HG03442 (cell line): ENCODE measurements around the gene ART5.
"Not testable (repeated sequence)": the region's sequence is repeated elsewhere in the genome, so short reads cannot be mapped to it uniquely, and the experiment has no call there.

Experiments used
- ATAC-seq: cut with Tn5 transposase; IDR thresholded peaks from one replicate; pipeline ENCODE4 v1.9.1; 2021; ENCODE audit warnings: mild to moderate bottlenecking, moderate library complexity; ENCODE audit not compliant: unreplicated experiment

The ART5 gene

DNA sequence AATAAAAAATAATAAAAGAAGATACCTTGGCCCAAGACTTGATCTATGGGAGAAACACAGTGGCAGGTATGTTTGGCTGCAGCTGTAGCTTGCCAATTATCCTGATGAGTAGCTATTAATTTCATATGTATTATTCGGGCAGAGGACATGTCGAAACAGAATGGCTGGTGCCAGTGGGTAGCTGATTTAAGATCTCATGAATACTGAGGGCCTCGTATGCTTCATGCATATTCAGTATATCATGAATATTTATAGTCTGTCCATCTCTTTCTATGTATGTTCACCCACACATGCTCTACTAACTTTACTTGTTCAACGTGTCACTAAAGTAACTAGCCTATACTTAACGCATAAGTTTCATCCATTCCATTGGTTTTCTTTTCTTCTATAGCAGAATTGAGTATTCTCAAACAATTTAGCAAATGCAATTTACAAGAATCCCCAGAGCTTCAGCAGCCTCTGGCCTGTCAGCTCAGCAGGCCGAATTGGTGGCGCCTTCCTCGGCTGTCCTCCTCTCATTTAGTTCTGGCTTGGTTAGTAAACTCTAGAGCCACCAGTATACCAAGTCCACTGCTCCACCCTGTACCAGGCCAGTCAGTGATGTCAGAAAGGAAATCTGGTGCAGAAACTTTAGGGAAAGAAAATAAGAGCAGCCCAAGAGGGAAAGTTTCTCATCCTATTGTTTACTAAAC, 17.9 kb downstream of the ART5 start:
- ATAC-seq: no peak

DNA sequence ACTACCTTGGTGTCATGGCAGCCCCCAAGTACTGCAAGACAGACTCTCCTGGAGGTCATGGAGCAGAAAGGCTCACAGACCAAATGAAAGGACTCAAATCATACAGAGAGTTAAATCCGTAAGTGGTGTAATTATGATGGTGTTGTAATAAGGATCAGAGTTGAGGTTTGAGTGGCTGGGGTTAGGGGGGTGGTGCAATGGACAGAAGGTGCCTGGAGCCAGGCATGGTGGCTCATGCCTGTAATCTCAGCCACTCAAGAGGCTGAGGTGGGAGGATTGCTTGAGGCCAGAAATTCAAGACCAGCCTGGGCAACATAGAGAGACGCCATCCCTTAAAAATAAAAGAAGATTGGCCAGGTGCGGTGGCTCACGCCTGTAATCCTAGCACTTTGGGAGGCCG, 18.7 kb downstream of the ART5 start:
- no peak for ATAC-seq

DNA sequence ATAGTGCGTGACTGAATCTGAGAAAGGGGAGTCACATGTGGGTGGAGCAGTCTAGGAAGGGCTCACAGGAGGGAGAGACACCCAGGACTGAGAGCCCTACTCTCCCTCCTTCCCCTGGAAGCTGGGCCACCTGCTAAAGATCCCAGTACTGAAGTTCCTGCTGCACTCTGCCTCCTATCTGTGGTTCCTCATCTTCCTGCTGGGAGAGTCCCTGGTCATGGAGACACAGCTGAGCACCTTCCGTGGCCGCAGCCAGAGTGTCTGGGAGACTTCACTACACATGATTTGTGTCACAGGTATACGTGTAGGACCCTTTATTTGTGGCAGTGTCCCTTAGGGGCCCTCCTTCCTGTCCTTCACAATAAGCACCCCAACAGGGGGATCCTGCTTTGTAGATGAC, 19.3 kb downstream of the ART5 start:
- no peak for ATAC-seq

DNA sequence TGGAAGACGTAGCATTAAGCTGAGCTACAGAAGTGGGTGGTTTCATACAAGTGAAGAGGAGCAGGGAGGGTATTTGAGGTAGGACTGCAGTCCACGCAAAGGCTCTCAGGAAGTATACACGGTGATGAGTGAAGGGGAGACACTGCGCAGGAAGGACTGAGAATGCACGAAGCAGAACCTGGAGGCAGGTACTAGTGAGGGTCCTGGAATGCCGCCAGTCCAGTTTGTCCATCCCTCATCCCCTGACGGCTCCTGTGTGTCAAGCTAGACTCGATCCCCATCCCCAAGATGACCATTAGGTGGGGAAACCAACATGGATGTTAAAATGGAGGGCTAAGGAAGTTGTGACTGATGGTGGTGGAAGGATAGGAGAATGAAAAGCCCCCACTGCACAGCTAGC, 23.8 kb downstream of the ART5 start:
- ATAC-seq: no peak

DNA sequence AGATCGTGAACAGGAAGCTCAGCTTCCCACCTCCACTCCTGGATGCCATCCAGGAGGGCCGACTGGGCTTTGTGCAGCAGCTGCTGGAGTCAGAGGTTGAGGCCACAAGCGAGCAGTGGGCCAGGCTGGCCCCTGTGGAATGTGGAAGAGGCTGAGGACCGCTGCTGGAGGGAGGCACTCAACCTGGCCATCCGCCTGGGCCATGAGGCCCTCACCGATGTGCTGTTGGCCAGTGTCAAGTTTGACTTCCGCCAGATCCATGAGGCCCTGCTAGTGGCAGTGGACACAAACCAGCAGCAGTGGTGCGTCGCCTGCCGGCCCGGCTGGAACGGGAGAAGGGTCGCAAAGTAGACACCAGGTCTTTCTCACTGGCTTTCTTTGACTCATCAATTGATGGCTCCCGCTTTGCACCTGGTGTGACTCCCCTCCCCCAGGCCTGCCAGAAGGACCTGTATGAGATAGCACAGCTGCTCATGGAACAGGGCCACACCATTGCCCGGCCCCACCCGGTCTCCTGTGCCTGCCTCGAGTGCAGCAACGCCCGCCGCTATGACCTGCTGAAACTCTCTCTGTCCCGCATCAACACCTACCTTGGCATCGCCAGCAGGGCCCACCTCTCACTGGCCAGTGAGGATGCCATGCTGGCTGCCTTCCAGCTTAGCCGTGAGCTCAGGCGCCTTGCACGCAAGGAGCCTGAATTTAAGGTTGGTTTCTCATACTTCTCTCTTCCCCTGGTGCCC, 24.9 kb downstream of the ART5 start:
- ATAC-seq: no peak

DNA sequence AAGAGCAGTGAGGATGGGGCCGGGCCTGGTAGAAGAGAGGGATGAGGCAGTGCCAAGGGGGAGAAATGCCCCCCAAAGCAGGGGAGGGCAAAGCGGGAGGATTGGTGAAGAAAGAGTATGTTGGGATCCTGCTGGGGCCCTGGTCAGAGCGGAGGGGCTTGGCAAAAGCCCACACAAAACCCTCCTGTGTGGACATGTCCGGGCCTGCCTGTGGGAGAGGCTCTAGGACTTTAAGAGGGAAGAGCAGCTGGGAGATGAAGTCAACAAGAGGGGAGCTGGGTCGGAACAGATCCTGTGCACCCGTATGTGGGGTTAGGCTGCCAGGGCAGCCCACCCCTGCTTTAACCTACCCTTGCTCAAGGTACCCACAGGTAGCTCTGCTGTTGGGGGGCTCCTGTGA, 25.8 kb downstream of the ART5 start:
- ATAC-seq: no peak

DNA sequence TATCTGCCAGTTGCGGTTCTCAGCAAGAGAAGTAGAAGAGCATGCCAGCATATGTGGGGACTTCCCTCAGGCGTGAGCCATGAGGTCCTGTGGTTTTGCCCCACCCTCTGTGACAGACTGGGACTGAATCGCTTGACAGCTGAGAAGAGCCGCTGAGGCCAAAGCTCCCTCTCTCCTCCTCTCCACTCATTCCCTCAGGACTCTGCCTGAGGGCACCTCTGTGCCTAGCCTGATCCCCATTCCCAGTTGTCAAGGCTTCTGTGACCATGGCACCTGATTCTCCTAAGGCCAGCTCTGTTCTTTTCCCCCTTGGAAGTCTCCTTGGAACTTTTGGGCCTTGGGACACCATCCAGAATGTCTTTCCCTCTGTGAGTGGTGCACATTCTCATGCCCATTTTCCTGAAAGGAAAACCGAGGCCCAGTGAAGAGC, 27.0 kb downstream of the ART5 start:
- ATAC-seq: peak; percentile 88

DNA sequence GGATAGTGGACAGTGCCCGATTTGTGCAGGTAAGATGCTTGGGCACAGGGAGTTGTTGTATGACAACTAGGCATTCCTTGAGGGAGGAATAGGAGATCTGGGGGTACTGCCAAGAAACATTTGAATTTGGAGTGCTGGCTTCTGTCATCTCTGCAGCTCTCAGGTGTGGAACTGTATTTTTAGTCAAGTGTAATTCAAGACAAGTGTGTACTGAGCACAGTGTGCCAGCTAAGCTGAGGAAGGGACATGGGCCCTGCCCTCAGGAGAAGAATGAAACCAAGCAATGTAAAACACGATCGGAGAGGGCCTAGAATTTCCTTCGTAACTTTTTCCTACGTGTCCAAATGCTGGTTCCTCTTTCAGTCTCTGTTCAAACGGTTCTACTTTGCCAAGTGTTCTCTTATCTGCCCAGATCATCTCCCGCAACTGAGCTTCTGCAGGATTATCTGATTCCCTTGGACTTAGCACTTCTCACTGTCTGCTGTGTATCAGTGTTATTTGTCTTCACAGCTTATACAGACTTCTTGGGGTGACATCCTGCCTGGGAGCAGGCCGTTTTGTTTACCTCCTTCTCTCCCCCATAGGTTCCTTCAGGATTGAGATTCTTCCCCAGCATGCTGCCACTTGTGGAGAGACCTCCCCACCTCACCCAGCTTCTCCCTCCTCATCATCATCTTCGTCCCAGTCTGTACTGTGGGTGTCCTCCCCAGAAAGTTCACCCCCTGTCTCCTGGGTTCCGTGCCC, 27.6 kb downstream of the ART5 start:
- peak; percentile 9 for ATAC-seq

DNA sequence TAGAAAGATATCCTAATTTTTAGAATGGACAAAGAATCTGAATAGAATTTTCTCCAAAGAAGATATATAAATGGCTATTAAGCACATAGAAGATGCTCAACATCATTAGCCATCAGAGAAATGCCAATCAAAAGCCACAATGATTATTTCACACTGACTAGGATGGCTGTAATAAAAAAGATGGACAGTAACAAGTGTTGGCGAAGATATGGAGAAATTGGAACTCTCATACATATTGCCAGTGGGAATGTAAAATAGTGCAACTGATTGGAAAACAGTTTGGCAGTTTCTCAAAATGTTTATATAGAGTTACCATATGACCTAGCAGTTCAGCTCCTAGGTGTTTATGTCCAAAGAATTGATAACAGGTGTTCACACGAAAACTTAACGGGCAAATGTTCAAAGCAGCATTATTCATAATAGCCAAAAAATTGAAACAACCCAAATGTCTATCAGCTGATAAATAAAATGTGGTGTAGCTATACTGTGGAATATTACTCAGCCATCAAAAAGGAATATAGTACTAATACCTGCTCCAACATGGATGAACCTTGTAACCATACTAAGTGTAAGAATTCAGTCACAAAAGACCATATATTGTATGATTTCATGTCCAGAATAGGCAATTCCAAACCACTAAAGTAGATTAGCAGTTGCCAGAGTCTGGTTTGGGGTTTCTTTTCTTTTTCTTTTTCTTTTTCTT, 29.7 kb downstream of the ART5 start:
- ATAC-seq: no peak

DNA sequence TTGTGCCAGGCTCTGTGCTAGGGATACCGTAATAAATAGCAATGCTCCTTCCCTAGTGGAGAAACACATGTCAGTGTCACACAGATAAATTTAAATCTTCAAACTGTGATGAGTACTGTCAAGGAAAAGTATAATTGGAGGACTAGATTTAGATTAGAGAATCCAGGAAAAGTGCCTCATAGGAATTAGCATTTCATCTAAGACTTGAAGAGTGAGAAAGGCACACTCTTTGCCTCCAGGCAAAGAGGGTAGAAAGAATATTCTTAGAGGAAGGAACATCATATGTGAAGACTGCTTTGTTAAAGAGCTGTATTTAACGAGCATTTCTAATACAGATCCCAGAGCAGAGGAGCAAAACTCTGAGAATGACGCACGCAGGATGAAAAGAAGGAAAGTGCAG, 30.9 kb downstream of the ART5 start:
- no peak for ATAC-seq

DNA sequence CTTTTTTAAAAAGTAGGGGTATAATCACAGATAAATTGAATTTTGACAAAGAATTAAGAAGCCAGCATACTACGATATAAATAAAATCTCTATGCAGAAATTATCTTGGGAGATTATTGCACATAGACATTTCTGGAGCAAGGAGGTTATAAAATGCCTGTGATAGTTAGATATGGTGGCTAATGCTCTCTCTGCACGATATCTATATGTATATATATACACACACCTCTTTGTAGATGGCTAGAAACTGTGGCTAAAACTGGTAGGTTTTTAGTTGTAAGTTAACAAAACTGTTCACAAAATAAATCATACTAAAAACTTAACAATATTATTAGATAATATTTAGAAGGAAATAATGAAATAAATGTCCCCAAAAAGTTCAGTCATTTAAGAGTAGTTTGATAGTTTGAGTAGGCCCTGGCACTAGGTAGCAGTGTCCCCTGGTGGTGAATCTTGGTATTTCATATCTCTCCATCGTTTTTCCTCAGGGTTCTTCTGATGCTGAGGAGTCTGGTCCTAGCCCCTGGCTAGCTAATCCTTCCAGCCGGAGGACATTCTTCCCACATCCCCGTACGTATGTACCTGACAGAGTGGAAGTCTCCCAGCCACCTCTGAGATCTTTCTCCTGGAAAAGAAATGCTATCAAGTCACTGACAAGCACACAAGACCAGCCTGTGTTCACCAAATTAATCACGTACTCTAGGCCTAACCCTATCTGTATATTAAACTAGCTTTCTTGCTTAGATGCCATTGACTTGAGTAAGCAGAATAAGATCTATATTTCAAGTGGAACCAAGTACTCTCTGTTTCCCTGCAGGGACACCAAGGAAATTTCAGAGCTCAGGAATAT, 32.2 kb downstream of the ART5 start:
- ATAC-seq: no peak

DNA sequence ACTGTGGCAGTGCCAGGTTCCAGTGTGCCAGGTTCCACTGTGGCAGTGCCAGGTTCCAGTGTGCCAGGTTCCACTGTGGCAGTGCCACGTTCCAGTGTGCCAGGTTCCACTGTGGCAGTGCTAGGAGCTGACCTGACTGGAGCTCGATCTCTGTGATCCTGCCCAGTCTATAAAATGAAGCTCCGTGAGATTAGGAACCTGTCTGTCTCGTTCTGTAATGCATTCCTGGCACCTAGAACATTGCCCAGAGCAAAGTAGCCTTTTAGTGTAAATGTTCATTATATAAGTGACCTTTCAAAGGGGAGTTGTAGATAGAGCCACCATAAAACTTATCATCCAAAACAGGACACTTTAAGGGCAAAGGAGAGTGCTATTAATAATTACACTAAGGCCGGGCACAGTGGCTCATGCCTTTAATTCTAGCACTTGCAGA, 36.0 kb downstream of the ART5 start:
- ATAC-seq: no peak

DNA sequence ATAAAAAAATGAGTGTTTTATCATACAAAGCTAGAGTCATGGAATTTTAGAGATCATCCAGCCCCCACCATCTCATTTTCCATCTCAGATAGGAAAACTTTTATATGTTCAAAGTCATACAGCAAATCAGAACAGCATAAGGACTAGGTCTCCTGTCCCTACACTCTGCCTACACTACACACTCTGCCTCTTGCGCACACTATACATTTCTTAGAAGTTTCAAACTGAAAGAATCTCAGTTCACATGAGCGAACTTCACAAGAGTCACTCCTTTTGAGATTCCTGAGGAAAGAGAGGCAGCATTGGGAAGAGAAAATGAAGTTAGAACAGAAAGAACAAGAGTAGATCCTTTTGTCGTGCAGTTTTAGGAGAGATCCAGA, 36.5 kb downstream of the ART5 start:
- no peak for ATAC-seq

DNA sequence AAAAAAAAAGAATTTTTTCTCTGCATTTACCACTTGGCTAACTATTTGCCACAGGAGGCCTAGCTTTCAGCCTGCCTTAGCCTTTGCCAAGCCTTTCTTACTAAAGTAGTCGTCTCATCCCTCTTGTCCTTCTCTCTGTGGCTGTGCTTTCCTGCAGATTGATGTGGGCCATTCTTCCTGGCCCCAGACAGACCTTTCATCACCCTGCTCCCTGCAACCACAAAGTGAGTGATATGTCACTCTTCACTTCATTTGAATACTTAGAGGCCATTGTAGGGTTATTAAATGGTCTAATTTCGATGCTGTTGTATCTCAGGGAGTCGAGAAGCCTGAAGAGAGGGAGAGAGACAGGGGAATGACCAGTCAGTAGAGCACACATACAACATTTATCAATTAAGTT, 37.6 kb downstream of the ART5 start:
- no peak for ATAC-seq

DNA sequence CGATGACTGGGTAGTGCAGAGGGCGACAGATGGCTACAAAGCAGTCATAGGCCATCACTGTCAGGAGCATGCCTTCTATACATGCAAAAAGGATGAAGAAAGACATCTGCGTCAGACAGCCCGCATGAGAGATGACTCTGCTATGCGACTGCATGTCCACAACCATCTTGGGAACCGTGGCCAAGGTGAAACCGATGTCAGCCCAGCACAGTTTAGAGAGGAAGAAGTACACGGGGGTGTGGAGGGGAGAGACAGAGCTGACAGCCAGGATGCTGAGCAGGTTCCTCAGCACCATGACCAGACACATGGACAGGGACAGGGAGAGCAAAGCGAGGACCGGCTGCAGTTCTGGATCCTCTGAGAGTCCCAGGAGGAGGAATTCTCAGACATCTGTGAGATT, 41.6 kb downstream of the ART5 start:
- not testable (repeated sequence) for ATAC-seq

DNA sequence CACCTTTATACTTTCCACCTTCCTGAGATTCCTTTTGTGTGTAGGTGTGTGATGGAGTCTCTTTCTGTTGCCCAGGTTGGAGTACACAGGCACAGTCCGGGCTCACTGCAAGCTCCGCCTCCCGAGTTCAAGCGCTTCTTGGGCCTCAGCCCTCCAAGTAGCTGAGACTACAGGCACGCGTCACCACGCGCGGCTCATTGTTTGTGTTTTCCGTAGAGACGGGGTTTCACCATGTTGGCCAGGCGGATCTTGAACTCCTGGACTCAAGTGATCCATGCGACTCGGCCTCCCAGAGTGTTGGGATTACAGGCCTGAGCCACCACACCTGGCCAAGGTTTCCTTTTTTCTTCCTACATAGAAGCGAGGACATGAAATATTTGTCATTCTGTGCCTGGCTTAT, 44.0 kb downstream of the ART5 start:
- not testable (repeated sequence) for ATAC-seq

DNA sequence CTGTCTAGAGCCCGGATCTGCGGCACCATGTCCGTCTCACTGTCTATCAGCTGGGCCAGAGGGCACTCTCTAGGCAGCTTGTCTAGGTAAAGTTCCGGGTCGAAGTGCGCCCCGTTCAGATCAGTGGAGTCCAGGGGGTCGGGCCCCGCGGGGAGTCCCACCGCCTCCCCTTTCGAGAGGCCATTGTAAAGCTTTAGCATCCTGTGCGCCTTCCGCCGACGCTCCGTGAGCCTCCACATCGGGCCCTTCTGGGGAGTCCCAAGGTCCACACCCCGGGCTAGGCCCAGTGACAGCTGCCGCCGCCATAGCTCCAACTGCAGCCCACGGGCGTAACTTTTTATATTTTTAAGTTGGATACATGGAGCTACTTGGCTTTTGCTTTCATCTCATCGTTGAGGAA, 50.5 kb downstream of the ART5 start:
- not testable (repeated sequence) for ATAC-seq

DNA sequence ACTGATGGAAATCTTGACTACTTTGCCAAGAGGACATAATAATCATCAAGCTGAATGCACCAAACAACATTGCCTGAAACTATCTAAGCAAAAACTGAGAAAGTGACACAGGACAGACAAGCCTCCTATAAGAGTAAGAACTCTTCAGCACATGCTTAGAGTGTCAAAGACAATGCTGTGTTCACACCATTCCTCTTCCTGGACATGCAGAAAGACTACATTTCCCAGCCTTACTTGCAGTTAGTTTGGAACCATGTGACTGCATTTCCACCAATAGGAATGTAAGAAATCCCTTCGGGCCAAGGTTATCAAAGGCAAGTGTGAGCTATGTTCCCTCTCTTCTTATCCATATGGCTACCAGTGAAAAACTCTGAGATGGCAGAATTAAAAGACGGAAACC, 51.6 kb downstream of the ART5 start:
- not testable (repeated sequence) for ATAC-seq

DNA sequence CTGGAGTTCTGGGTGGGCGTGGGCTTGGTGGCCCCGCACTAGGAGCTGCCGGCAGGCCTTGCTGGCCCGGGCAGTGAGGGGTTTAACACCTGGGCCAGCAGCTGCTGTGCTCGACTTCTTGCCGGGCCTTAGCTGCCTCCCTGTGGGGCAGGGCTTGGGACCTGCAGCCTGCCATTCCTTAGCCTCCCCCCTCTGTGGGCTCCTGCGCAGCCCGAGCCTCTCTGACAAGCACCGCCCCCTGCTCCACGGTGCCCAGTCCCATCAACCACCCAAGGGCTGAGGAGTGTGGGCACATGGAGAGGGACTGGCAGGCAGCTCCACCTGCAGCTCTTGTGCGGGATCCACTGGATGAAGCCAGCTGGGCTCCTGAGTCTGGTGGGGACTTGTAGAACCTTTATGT, 53.0 kb downstream of the ART5 start:
- not testable (repeated sequence) for ATAC-seq
